DND-41 (cell line): ENCODE measurements around the gene DENND1A.

Experiments
- EZH2 ChIP-seq: IDR thresholded peaks from 3 replicates; pipeline ENCODE4 v1.6.1; 2012; ENCODE audit warnings: borderline replicate concordance, low read depth, mild to moderate bottlenecking, moderate library complexity, low read length, inconsistent platforms; ENCODE audit not compliant: severe bottlenecking
- TF ChIP-seq, protein P1 (sequence below): IDR thresholded peaks from 2 replicates; pipeline ENCODE4 v1.5.1; 2012; ENCODE audit warnings: borderline replicate concordance, low read length, moderate library complexity, mild to moderate bottlenecking; ENCODE audit not compliant: poor library complexity, severe bottlenecking; ENCODE audit errors: extremely low read depth

GRCh38 chr9:123741214-123741613, 188.7 kb downstream of the DENND1A start:
- TF ChIP-seq, protein P1, sequence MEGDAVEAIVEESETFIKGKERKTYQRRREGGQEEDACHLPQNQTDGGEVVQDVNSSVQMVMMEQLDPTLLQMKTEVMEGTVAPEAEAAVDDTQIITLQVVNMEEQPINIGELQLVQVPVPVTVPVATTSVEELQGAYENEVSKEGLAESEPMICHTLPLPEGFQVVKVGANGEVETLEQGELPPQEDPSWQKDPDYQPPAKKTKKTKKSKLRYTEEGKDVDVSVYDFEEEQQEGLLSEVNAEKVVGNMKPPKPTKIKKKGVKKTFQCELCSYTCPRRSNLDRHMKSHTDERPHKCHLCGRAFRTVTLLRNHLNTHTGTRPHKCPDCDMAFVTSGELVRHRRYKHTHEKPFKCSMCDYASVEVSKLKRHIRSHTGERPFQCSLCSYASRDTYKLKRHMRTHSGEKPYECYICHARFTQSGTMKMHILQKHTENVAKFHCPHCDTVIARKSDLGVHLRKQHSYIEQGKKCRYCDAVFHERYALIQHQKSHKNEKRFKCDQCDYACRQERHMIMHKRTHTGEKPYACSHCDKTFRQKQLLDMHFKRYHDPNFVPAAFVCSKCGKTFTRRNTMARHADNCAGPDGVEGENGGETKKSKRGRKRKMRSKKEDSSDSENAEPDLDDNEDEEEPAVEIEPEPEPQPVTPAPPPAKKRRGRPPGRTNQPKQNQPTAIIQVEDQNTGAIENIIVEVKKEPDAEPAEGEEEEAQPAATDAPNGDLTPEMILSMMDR, result no peak
- TF ChIP-seq EZH2, result no peak
